IgD-negative memory B cell (primary cell): ENCODE measurements around the gene SRSF10. TPM values are rescaled to one million over a fixed set of nuclear protein-coding genes. Genes with fewer than 3 reads are reported as not detected.
"Not testable (repeated sequence)": the region's sequence is repeated elsewhere in the genome, so short reads cannot be mapped to it uniquely, and the experiment has no call there.

Source experiments
- H3K27ac Mint-ChIP-seq, 3 donors: one replicate each; pipeline ENCODE4 v1.8.0; 2020 to 2022; ENCODE audit warnings: mild to moderate bottlenecking in 3 of 3, mixed read lengths in 3 of 3, moderate library complexity in 1 of 3
- H3K27me3 Mint-ChIP-seq: one replicate; pipeline ENCODE4 v1.8.0; 2021; ENCODE audit warnings: mixed read lengths
- H3K36me3 Mint-ChIP-seq: one replicate; pipeline ENCODE4 v1.8.0; 2020; ENCODE audit warnings: mild to moderate bottlenecking, mixed read lengths
- H3K4me1 Mint-ChIP-seq, 3 donors: one replicate each; pipeline ENCODE4 v1.8.0; 2020 to 2022; ENCODE audit warnings: mixed read lengths in 3 of 3, mild to moderate bottlenecking in 1 of 3
- H3K4me3 Mint-ChIP-seq, 4 donors: one replicate each; pipeline ENCODE4 v1.8.0; 2020 to 2022; ENCODE audit warnings: mild to moderate bottlenecking in 4 of 4, mixed read lengths in 4 of 4, moderate library complexity in 3 of 4
- H3K9me3 Mint-ChIP-seq, 3 donors: one replicate each; pipeline ENCODE4 v1.8.0; 2020 to 2021; ENCODE audit warnings: mixed read lengths in 3 of 3, mild to moderate bottlenecking in 1 of 3
- polyA plus RNA-seq: library from polyadenylated mRNA; unstranded; fragments of 300-500 nt; fragmentation: Illumina TruSeq; gene quantifications from one replicate; pipeline ENCODE4 v1.2.3, GENCODE V29; 2021

The SRSF10 gene
- 116 TPM for polyA plus RNA-seq

GRCh38 chr1:23979881-23980727 lies at the start of gene SRSF10:
SRSF10 (minus strand) TSS chr1:23980327; CDS start chr1:23980255, 72 bp downstream.
- peaks cover 2% of the 10 kb centered on the region for H3K36me3 Mint-ChIP-seq
- peak within 1 kb of the TSS; percentile 86 to 99 (median 92) for H3K4me3 Mint-ChIP-seq
- H3K27me3 Mint-ChIP-seq = no peaks in the 10 kb centered on the region
- peak within 1 kb of the TSS; percentile 89 to 99 (median 97) for H3K27ac Mint-ChIP-seq
- peaks cover 35 to 49% (median 39%) of the 10 kb centered on the region in 3 donors for H3K4me1 Mint-ChIP-seq
- no peaks in the 10 kb centered on the region for H3K9me3 Mint-ChIP-seq

- Mint-ChIP-seq H3K36me3 (no peaks in the 10 kb centered on the region), H3K27ac (no peak overlapping the region), H3K9me3 (no peaks in the 10 kb centered on the region), H3K27me3 (no peaks in the 10 kb centered on the region), H3K4me1 (peaks cover 0 to 5% (median 4%) of the 10 kb centered on the region in 3 donors), H3K4me3 (no peak overlapping the region)
These were observed 47.8 kb upstream of the SRSF10 start for GRCh38 chr1:24027838-24028468.

- no peak overlapping the region for H3K4me3 Mint-ChIP-seq
- no peaks in the 10 kb centered on the region for H3K36me3 Mint-ChIP-seq
- no peaks in the 10 kb centered on the region for H3K9me3 Mint-ChIP-seq
- no peak overlapping the region for H3K27ac Mint-ChIP-seq
- no peaks in the 10 kb centered on the region for H3K27me3 Mint-ChIP-seq
- peaks cover 0 to 5% (median 2%) of the 10 kb centered on the region in 3 donors for H3K4me1 Mint-ChIP-seq
These were observed 42.6 kb upstream of the SRSF10 start for GRCh38 chr1:24022581-24023361.

GRCh38 chr1:24021403-24022266 lies 41.5 kb upstream of the SRSF10 start:
- Mint-ChIP-seq H3K27ac (no peak overlapping the region), H3K4me1 (peaks cover 0 to 5% (median 2%) of the 10 kb centered on the region in 3 donors), H3K27me3 (peaks cover 2% of the 10 kb centered on the region), H3K36me3 (no peaks in the 10 kb centered on the region), H3K4me3 (no peak overlapping the region), H3K9me3 (no peaks in the 10 kb centered on the region)

- Mint-ChIP-seq H3K36me3 (no peaks in the 10 kb centered on the region), H3K4me1 (peaks cover 0 to 3% (median under 1%) of the 10 kb centered on the region in 3 donors), H3K27ac (no peak overlapping the region), H3K27me3 (peaks cover 2% of the 10 kb centered on the region), H3K4me3 (no peak overlapping the region), H3K9me3 (no peaks in the 10 kb centered on the region)
These were observed 40.3 kb upstream of the SRSF10 start for GRCh38 chr1:24020470-24020869.

GRCh38 chr1:24020025-24020424 lies 39.9 kb upstream of the SRSF10 start:
- Mint-ChIP-seq H3K9me3 (no peaks in the 10 kb centered on the region), H3K27ac (no peak overlapping the region), H3K4me3 (no peak overlapping the region), H3K27me3 (peaks cover 2% of the 10 kb centered on the region), H3K36me3 (no peaks in the 10 kb centered on the region), H3K4me1 (no peaks in the 10 kb centered on the region)

- H3K4me1 Mint-ChIP-seq = no peaks in the 10 kb centered on the region
These were observed 38.8 kb upstream of the SRSF10 start for GRCh38 chr1:24018611-24019580.

GRCh38 chr1:24015221-24016210 lies 35.4 kb upstream of the SRSF10 start:
- Mint-ChIP-seq H3K36me3 (no peaks in the 10 kb centered on the region), H3K27ac (no peak overlapping the region), H3K9me3 (no peaks in the 10 kb centered on the region), H3K27me3 (peaks cover 26% of the 10 kb centered on the region), H3K4me3 (no peak overlapping the region), H3K4me1 (no peaks in the 10 kb centered on the region)

More at GRCh38 chr1:24018611-24019580, 38.8 kb upstream of the SRSF10 start:
- Mint-ChIP-seq H3K27ac (peak overlapping the region in 1 of 3 donors; percentile 39), H3K4me3 (no peak overlapping the region), H3K9me3 (no peaks in the 10 kb centered on the region), H3K27me3 (peaks cover 9% of the 10 kb centered on the region), H3K36me3 (no peaks in the 10 kb centered on the region)

GRCh38 chr1:24012878-24013277 lies 32.8 kb upstream of the SRSF10 start:
- H3K4me1 Mint-ChIP-seq, H3K9me3 Mint-ChIP-seq, H3K27ac Mint-ChIP-seq, H3K4me3 Mint-ChIP-seq, H3K36me3 Mint-ChIP-seq: not testable (repeated sequence)
- H3K27me3 Mint-ChIP-seq = peaks cover 31% of the 10 kb centered on the region

GRCh38 chr1:24010650-24011049 lies 30.5 kb upstream of the SRSF10 start:
- H3K36me3 Mint-ChIP-seq = no peaks in the 10 kb centered on the region
- peaks cover 0 to 4% (median 2%) of the 10 kb centered on the region in 3 donors for H3K4me1 Mint-ChIP-seq
- peaks cover 28% of the 10 kb centered on the region for H3K27me3 Mint-ChIP-seq
- H3K4me3 Mint-ChIP-seq = no peak overlapping the region
- H3K9me3 Mint-ChIP-seq = peaks cover 0 to 1% (median 0%) of the 10 kb centered on the region in 3 donors
- H3K27ac Mint-ChIP-seq = no peak overlapping the region

GRCh38 chr1:24009406-24009805 lies 29.3 kb upstream of the SRSF10 start:
- Mint-ChIP-seq H3K27me3 (peaks cover 26% of the 10 kb centered on the region), H3K4me1 (peaks cover 0 to 4% (median 2%) of the 10 kb centered on the region in 3 donors), H3K9me3 (peaks cover 0 to 1% (median 0%) of the 10 kb centered on the region in 3 donors), H3K27ac (no peak overlapping the region), H3K4me3 (no peak overlapping the region), H3K36me3 (no peaks in the 10 kb centered on the region)

- H3K27ac Mint-ChIP-seq, H3K36me3 Mint-ChIP-seq, H3K9me3 Mint-ChIP-seq, H3K4me1 Mint-ChIP-seq, H3K4me3 Mint-ChIP-seq: not testable (repeated sequence)
- peaks cover 24% of the 10 kb centered on the region for H3K27me3 Mint-ChIP-seq
These were observed 28.6 kb upstream of the SRSF10 start for GRCh38 chr1:24008574-24009184.
